Right lobe of liver (tissue), 6 donors: ENCODE measurements around the gene RASL10A. TPM values are rescaled to one million over a fixed set of nuclear protein-coding genes. Genes with fewer than 3 reads are reported as not detected.

Experiments used
- ATAC-seq, 4 donors: fragments of 200-7000 bp; cut with Tn5 transposase; one replicate each; pipeline ENCODE4 v1.9.1; 2020; ENCODE audit warnings: mild to moderate bottlenecking in 4 of 4, moderate library complexity in 4 of 4
- DNase-seq, 3 donors: peaks; one replicate each; pipeline ENCODE4 v3.0.0-alpha.2; 2020
- H3K27ac ChIP-seq, 3 donors: fragments of 200-600 bp; one replicate each; pipeline ENCODE4 v1.8.0; 2022
- H3K27me3 ChIP-seq, 2 donors: fragments of 200-600 bp; one replicate each; pipeline ENCODE4 v1.8.0; 2022
- H3K36me3 ChIP-seq, 4 donors: fragments of 200-600 bp; sonication (generic) in 1 of 4; one replicate each; pipeline versions ENCODE4 v1.5.1 to v1.8.0; 2017 to 2022; ENCODE audit warnings: control low read depth in 1 of 4
- H3K4me1 ChIP-seq, 4 donors: fragments of 200-600 bp; sonication (generic) in 1 of 4; one replicate each; pipeline versions ENCODE4 v1.5.1 to v1.8.0; 2017 to 2022; ENCODE audit warnings: control low read depth in 1 of 4
- H3K4me3 ChIP-seq, 3 donors: fragments of 200-600 bp; one replicate each; pipeline ENCODE4 v1.8.0; 2022
- H3K9me3 ChIP-seq, 4 donors: fragments of 200-600 bp; sonication (generic) in 1 of 4; one replicate each; pipeline versions ENCODE4 v1.5.1 to v1.8.0; 2017 to 2022; ENCODE audit warnings: control low read depth in 1 of 4
- POLR2A ChIP-seq: fragments of 450-650 bp; IDR thresholded peaks from one replicate; pipeline ENCODE4 v1.6.1; 2017; ENCODE audit warnings: antibody characterized with exemption, mild to moderate bottlenecking
- WGBS: methylation state at CpG from one replicate; pipeline ENCODE4 v1.1.6; 2018; ENCODE audit warnings: low coverage, low lambda C conversion rate; ENCODE audit not compliant: insufficient coverage; ENCODE audit errors: missing lambda C conversion rate; 5-methylcytosine and 5-hydroxymethylcytosine counted together
- intact Hi-C, 2 donors: fragments of 100-400 bp; cut with DNase I; formaldehyde crosslinking; loops; one replicate each; pipeline versions ENCODE4 v1.11.2 to v1.14.1; 2022
- total RNA-seq, 6 experiments: library from RNA; depleted of rRNA in 2 of 6; stranded (reverse); fragments of >200 nt in 2 of 6; fragmentation: NEBNext Ultra II Directional in 3 of 6; extraction: Animal tissue kit (Norgen Biotek cat#: 25700) in 3 of 6; gene quantifications; one replicate each; pipeline versions ENCODE4 v1.1.0 to v1.2.4, GENCODE V29; 2016 to 2023
- TF ChIP-seq, protein P1 (sequence below), 4 donors: fragments of 200-600 bp in 3 of 4; fragments of 450-650 bp in 1 of 4; IDR thresholded peaks; one replicate each; pipeline versions ENCODE4 v1.5.1 to v1.8.0; 2016 to 2022; ENCODE audit warnings: antibody characterized with exemption in 4 of 4, mild to moderate bottlenecking in 2 of 4
- donor health status: DM: no; HTN: yes; CAD: no.
- donor health status: DM: no; HTN: no; CAD: no.
- donor health status: DM: no; HTN: no; CAD: no.
- donor health status: DM: no; HTN: yes; CAD: no.
- donor health status: DM: no; HTN: yes; CAD: no.

RASL10A gene
- total RNA-seq, 6 experiments from 2014 or later: 0.32 to 1.2 (median 0.87) TPM

DNA sequence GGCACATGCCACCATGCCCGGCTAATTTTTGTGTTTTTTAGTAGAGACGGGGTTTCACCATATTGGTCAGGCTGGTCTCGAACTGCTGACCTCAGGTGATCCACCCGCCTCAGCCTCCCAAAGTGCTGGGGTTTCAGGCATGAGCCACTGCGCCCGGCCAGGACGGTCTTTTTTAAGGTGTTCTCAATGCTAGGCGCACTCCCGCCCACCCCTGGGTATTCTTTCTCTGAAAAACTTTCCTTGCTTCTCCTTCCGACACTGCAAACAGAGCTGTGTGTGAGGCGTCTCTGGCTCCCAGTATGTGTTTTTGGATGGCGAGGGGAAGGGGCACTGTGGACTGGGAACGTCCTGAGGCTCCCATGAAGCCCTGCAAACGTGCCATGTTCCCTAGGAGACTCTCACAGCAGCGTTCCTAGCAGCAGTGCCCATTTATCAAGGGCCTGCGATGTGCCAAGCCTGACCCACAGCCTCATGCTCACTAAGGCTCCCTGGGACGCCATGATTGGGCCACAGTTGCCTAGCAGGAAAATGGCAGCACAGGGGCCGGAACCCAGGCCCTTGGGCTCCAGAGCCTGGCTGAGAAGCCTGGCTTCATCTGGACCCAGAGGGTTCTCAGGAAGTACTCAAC, 2.4 kb upstream of the RASL10A start:
- H3K36me3 ChIP-seq: no peaks in the 10 kb centered on the region
- peaks cover 0 to 9% of the 10 kb centered on the region in 2 donors for H3K27me3 ChIP-seq
- TF ChIP-seq, protein P1, sequence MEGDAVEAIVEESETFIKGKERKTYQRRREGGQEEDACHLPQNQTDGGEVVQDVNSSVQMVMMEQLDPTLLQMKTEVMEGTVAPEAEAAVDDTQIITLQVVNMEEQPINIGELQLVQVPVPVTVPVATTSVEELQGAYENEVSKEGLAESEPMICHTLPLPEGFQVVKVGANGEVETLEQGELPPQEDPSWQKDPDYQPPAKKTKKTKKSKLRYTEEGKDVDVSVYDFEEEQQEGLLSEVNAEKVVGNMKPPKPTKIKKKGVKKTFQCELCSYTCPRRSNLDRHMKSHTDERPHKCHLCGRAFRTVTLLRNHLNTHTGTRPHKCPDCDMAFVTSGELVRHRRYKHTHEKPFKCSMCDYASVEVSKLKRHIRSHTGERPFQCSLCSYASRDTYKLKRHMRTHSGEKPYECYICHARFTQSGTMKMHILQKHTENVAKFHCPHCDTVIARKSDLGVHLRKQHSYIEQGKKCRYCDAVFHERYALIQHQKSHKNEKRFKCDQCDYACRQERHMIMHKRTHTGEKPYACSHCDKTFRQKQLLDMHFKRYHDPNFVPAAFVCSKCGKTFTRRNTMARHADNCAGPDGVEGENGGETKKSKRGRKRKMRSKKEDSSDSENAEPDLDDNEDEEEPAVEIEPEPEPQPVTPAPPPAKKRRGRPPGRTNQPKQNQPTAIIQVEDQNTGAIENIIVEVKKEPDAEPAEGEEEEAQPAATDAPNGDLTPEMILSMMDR (IDR thresholded peaks at IDR 0.05): no peak
- no peak for TF ChIP-seq POLR2A
- H3K4me1 ChIP-seq: peaks cover 0 to 12% (median 3%) of the 10 kb centered on the region in 4 donors
- ATAC-seq (no peak), DNase-seq (no peak)
- intact Hi-C loops: no loop called here
- WGBS: 90% methylated on average over 11 of the region's 18 CpGs
- no peak overlapping the region for H3K4me3 ChIP-seq
- H3K27ac ChIP-seq: no peak overlapping the region
- H3K9me3 ChIP-seq: no peaks in the 10 kb centered on the region

DNA sequence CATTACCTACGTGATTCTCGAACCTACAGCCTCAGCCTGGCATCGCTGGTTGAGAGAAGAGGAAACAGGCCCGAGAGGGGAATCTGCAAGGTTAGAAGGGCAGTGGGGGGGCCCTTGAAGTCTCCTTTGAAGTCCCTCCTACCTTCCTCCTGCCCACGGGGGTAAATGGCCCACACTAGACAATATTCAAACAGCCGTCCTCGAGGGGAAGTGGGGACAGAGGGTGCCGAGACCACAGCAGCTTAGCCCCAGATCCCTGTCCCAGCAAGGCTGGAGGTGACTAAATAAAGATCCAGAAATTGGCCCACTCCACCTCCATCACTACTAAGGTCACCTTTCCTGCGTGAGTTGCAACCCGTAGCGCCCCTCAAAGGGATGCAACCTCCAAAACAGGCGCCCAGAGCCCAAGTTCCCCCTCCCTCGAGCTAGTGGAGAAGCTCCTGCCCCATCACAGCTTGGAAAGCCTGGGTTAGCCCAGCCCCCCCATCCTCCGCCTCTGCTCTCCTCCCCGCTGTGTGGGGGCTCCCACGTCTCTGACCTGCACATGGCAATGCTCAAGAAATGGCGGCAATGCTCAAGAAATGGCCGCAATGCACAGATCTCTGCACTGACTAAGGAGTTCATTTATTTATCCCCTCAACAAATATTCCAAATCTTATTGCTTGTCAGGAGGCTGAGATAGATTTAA, 788 bp upstream of the RASL10A start:
- ATAC-seq: no peak
- WGBS: 50% methylated on average over 6 of the region's 18 CpGs

DNA sequence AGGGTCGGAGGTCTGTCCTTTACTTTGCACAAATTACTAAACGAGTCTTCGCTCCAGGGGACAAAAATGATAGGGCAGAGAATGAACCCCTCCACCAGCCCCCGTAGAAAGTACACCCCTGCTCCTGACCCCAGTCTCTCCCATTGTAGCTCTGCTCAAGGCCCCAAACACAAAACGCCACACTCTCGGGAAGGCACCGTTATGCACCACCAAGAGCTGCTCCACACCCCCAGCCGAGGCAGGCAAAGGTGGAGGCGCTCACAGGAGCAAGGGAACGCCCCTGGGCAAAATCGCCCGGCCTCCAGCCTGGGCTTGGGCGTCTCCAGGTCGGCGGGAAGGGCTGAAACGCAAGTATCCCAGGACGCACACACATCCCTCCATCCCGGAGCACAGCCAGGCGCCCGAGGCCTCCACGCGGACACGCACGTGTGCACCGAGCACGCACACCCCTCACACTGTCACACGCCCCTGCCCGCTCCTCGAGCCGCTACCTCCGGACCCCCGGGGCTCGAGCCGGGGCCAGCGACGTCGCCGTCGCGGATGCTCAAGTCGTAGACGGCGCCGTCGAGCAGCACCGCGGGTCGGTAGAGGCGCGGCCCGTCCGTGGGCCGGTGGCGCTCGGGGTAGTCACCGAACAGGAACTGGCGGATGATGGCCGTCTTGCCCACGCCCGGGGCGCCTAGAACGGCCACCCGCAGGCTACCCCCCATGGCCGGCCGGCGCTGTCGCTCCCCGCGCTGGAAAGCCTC, 786 bp downstream of the RASL10A start:
- intact Hi-C loops: no loop called here
- peaks cover 0 to 12% (median 4%) of the 10 kb centered on the region in 4 donors for H3K4me1 ChIP-seq
- ATAC-seq (no peak), DNase-seq (peak in 2 of 3 donors; percentile 42 to 52)
- no peak overlapping the region for H3K27ac ChIP-seq
- no peaks in the 10 kb centered on the region for H3K9me3 ChIP-seq
- no peaks in the 10 kb centered on the region for H3K36me3 ChIP-seq
- H3K4me3 ChIP-seq: peak overlapping the region in 1 of 3 donors; percentile 31
- peaks cover 0 to 9% of the 10 kb centered on the region in 2 donors for H3K27me3 ChIP-seq
- no peak for TF ChIP-seq POLR2A
- TF ChIP-seq, protein P1 (IDR thresholded peaks at IDR 0.05): no peak
- 14% methylated on average over 4 of the region's 69 CpGs for WGBS

More for the DNA sequence above, 788 bp upstream of the RASL10A start:
- no peak for TF ChIP-seq POLR2A
- TF ChIP-seq, protein P1 (IDR thresholded peaks at IDR 0.05): no peak
- Histone ChIP-seq H3K27ac (no peak overlapping the region), H3K36me3 (no peaks in the 10 kb centered on the region), H3K4me1 (peaks cover 0 to 12% (median 3%) of the 10 kb centered on the region in 4 donors), H3K4me3 (no peak overlapping the region), H3K9me3 (no peaks in the 10 kb centered on the region), H3K27me3 (peaks cover 0 to 9% of the 10 kb centered on the region in 2 donors)
- DNase-seq: peak in 1 of 3 donors; percentile 35
- intact Hi-C loops: no loop called here

DNA sequence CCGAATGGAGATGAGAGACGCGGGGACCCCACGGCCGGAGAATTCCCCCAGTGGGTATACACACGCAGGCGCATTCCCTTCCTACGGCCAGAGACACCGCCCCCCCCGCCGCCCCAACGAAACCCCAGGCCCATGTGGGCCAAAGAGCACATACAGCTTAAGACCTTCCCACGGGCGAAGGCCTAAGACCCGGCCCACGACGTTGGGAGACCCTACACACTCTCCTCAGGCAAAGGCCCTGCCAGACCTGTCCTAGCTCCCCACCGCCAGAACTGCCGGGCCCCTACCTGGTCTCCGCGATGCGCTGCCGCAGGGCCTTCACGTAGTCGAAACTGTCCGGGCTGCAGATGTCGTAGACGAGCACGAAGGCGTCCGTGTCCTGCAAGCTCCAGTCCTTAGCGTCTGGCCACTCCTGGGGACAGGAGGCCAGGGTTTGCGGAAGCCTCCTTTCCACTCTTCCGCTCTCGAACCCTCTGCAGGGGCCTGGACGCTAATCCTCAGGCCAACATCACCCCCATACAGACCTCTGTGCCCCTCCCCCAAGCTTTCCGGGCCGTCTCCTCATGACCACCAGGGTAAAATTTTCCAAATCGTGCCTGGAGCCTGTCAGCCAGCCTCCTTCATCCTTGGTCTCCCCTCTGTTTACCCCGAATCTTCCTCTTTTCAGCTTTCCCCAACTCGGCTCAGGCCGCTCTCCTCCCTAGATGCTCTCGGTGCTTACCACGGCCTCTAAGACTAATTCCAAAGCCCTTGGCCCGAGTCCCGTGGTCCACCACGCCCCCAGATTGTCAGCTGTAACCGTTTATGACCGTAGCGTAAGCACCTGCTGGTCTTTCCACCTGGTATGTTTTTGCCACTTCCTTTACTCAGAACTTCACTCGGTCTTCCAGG, 1.7 kb downstream of the RASL10A start:
- Histone ChIP-seq H3K27ac (no peak overlapping the region), H3K9me3 (no peaks in the 10 kb centered on the region), H3K27me3 (peaks cover 0 to 9% of the 10 kb centered on the region in 2 donors), H3K4me1 (peaks cover 0 to 12% (median 4%) of the 10 kb centered on the region in 4 donors), H3K4me3 (no peak overlapping the region), H3K36me3 (no peaks in the 10 kb centered on the region)
- intact Hi-C loops: no loop called here
- ATAC-seq (no peak), DNase-seq (no peak)
- 20% methylated on average over 27 of the region's 51 CpGs for WGBS
- TF ChIP-seq, protein P1 (IDR thresholded peaks at IDR 0.05): no peak
- no peak for TF ChIP-seq POLR2A
